Smooth muscle cell of the pulmonary artery (primary cell): ENCODE results near the gene SMPD2. TPM values are rescaled to one million over a fixed set of nuclear protein-coding genes. Genes with fewer than 3 reads are reported as not detected.

Experiments
- total RNA-seq: library from RNA; depleted of rRNA; stranded (reverse); fragments of >200 nt; gene quantifications from 2 replicates; pipeline ENCODE4 v1.2.3, GENCODE V29; 2014

Gene SMPD2, protein sequence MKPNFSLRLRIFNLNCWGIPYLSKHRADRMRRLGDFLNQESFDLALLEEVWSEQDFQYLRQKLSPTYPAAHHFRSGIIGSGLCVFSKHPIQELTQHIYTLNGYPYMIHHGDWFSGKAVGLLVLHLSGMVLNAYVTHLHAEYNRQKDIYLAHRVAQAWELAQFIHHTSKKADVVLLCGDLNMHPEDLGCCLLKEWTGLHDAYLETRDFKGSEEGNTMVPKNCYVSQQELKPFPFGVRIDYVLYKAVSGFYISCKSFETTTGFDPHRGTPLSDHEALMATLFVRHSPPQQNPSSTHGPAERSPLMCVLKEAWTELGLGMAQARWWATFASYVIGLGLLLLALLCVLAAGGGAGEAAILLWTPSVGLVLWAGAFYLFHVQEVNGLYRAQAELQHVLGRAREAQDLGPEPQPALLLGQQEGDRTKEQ
- total RNA-seq, result 7.7 and 8.6 TPM in 2 replicates

DNA sequence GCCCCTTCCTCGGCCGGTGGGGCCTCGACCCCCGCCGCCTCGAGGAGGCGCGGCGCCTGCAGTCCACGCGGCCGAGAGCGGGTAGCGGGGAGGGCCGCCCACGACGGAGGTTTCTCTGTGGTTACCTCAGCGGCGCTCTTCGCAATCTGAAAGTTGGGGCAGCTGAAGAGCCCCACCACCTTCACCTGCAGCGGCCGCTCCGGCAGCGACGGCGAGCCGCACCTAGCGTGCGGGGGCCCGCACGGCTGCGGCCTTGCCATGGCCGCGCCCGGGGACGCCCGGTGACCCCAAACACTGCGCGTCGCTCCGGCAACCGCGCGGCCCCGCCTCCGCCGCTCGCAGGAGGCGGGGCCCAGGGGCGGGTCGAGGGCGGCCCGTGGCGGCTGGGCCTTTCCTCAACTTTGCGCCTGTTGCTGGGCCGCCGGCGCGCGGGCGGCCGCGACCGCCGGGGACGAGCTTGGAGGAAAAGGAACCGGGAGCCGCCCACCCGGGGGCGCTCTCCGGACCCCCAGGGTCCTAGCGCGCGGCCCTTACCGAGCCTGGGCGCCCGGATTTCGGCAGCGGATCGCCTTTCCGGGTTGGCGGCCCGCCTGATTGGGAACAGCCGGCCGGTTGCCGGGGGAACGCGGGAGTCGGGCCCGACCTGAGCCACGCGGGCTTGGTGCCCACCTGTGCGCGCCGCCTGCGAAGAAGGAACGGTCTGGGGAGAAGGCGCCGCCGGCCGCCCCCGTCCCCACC, at the start of gene SMPD2, which contains the start of gene PPIL6:
Gene SMPD2 (plus strand): TSS at position 394 of the 738 bp plus-strand sequence. CDS start 398 bp downstream, outside the sequence.
Gene PPIL6 (minus strand): TSS at position 298 of the 738 bp plus-strand sequence. CDS start 38 bp downstream, at position 260.

DNA sequence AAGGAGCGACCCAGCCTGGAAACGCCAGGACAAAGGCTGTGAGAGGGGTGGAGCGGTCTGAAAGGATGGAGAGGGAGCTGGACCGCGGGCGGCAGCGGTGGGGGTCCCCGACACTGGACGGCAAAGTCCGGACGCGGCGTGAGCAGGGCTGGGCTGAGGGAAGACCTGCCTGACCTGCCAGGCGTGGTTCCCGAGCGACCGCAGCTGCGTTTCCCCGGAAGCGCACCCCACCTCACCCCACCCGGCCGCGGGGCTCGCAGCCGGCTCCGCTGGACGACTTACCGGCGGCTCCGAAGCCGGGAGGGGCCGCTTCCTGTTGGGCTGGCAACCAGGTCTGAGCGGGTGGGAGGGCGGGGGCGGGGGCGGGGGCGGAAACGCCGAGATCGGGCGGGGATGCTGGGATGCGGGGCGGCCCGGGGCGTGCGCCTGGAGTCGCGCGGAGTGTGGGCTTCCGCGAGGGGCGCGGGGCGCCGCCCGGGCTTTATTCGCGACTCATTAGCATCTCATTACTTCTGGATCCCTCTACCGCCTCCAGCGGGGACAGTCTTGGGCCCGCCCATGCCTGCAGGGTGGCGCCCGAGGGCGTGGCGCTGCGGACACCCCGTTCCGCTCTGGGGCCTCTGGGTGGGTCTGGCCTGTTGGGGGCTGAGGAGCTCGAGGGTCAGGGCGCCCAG, 15.1 kb downstream of the SMPD2 start, which contains the start of gene MICAL1:
Gene MICAL1 (minus strand): TSS at position 336 of the 674 bp plus-strand sequence. CDS start 1,576 bp downstream, outside the sequence.

DNA sequence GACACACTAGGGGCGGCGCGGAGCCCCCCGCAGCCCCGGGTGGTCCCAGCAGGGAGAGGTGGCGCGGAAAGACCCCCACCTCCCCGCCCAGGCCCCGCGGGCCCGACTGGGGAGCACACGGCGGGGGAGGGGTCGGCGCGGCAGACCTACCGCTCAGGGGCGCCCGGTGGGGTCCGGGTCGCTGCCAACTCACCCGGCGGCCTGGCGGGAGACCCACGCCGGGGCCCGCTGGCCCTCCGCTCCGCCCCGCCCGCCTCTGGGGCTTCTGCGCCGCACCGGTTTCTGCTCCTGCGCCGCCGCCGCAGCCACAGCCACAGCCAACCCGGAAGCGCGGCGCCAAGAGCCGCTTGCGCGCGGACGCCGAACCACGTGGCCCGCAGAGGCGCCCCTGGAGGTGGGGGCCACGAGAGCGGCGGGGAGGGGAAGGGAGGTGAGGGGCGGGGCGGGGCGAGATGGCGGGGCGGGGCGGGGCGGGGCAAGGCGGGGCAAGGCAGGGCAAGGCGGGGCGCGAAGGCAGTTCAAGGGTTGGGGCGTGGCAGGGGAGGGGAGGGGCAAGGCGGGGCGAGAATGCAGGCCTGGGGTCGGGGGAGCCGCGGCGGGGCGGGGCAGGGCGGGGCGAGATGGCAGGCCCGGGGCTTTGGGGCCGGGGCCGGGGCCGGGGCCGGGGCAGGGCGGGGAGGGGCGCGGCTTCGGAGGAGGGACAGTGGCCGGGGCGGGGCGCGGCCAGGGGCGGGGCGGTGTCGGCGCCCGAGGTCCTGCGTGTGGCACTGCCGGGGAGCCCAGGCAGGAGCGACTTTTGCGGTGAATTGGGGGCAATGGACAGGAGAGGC, 42.6 kb downstream of the SMPD2 start, which contains the start of gene ZBTB24:
Gene ZBTB24 (minus strand): TSS at position 315 of the 830 bp plus-strand sequence. CDS start 1,193 bp downstream, outside the sequence.

Other genes with a start within 250 kb of the SMPD2 start
- 244 and 285 TPM in 2 replicates for gene CD164, start 58.3 kb upstream of the SMPD2 start, total RNA-seq
- 3.3 and 5.0 TPM in 2 replicates for gene PPIL6, start 96 bp upstream of the SMPD2 start, total RNA-seq
- 50.4 and 71.4 TPM in 2 replicates for gene MICAL1, start 15.0 kb downstream of the SMPD2 start, total RNA-seq
- 6.1 and 6.6 TPM in 2 replicates for gene ZBTB24, start 42.5 kb downstream of the SMPD2 start, total RNA-seq